Measurements from ENCODE around the gene CYP2D6.

DNA sequence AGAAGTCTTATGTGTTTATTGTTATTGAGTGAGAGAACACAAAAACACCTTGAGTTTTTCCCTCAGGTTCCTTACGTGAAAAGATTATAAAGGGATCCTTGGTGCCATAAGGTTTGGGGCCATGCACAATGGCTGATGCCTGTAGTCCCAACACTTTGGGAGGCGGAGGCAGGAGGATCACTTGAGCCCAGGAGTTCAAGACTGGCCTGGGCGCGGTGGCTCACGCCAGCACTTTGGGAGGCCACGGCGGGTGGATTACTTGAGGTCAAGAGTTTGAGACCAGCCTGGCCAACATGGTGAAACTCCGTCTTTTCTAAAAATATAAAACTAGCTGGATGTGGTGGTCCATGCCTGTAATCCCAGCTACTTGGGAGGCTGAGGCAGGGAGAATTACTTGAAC lies 45.7 kb downstream of the CYP2D6 start:
- TF ChIP-seq GATA2 (IDR thresholded peaks at IDR 0.05; ENCODE audit: low read depth, low read length) (no peak), GATA3 (IDR thresholded peaks at IDR 0.05; ENCODE audit: low read depth, low read length) (no peak)
